Activated T-helper 1 cell treated with Interleukin-2 at 50 U/mL for 16 hours (primary cell): ENCODE data around the gene OPA3.

ENCODE experiments used
- DNase-seq: peaks from one replicate; pipeline ENCODE4 v3.0.0-alpha.2; 2020; ENCODE audit warnings: low read depth

OPA3 gene

DNA sequence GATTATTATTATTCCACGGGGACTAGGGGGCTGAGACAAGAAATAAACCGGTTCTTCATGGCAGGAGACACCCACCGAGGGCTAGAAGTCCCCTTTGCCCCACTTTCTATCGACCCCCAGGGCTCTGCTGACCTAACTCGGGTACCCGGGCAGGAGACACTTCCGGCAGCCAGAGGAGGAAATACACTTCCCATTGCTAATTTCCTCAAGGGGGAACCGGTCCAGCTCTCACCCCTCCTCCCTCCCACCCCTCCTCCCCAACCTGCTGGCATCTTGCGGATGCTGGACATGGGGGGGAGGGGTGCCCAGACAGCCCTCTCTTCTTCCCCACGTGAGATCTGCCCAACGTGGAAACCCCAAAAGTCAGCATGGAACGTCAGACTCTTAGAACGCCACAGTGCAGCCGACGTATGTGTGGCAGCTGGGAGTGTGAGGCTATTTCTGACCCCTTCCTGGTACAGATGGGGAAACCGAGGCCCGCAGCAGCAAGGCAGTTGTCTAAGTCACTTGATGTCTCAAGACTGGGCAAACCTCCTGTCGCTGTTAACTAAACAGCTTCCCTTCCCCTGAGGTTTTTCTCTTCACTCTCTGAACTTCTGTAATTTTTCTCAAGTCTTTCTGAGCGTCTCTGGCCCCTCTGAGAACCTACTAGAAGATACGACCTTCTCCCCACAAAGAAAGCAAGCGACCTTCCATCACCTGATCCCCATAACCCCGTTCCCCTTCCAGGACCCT is 13.8 kb upstream of the OPA3 start:
- DNase-seq = no peak

DNA sequence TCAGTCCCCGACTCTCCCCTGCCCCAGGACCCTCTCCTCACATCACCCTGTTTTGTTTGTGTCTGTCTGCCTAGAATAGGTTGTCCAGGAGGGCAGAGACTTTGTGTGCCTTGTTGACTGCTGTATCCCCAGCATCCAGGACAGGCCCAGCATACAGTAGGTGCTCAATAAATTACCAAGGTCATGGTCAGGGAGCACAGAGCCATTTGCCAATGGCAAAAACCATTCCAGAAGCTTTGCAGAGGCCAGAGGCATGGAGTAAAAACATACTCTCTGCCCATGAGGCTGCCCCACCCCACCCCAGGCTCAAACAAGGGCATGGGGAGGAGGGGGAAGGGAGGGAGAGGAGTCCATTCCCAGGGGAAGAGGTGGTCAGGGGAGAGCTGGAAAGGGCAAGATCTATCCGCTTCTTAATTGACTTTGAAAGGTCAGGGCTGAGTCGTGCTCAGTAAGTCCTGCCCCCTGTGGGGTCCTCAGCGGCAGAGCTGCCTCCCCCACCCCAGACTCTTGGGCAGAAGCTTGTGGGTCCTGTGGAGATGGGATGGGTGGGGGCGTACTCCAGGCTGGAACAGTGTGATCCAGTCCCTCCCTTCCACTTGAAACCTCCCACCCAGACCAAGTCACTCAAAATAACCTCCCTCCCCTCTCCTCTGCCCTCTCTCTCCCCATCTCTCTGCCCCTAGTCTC is 13.0 kb upstream of the OPA3 start:
- DNase-seq = no peak

DNA sequence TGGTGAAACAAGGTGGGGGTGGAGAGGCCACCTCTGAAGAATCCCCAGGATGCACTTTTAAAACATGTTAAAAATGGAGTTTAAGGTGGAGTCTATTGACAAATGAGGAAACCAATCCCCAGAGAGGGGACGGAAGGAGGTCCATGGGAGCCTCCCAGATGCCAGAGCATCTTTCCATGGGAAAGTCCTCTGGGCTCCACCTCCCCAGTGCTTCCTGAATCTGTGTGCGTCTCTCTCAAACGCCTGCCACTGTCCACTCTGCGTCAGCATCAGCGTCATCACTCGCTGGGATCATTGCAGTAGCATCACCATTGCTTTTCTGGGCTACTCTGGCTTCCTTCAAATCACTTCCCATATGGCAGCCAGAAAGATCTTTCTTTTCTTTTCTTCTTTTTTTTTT is 11.2 kb upstream of the OPA3 start:
- no peak for DNase-seq

DNA sequence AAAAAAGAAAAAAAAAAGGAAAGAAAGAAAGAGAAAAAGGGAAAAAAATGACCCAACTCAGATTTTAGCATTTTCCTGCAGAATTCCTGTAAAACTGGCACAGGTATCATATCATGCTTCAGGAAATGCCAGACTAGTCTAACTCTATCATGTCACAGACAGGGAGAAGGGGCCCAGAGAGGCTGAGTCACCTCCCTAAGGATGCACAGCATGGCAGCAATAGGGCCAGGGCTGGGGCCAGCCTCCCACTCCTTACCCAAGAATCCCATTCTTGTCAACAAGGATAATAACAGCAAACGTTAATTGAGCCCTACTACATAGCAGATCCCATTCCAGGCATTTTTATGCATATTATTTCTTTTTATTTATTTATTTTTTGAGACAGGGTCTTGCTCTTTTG is 8.9 kb upstream of the OPA3 start:
- DNase-seq = no peak

DNA sequence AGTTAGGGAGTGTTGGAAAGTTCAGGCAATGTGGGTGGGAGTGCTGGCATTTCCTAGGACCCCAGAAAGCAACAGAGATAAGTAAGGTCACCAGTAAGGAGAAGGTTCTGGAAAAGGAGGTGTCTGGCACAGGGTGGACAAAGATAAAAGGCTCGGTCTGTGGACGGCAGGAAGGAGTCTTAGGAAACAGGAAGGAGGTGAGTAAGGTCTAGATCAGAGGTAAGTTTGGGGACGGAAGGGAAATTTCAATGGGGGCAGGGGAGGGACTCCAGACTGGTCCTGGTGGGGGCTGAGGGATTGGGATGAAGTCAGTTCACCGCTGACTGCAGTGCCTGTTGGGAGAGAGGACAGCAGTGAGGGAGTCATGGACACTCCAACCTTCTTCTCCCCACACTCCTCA is 7.8 kb upstream of the OPA3 start:
- DNase-seq = no peak

DNA sequence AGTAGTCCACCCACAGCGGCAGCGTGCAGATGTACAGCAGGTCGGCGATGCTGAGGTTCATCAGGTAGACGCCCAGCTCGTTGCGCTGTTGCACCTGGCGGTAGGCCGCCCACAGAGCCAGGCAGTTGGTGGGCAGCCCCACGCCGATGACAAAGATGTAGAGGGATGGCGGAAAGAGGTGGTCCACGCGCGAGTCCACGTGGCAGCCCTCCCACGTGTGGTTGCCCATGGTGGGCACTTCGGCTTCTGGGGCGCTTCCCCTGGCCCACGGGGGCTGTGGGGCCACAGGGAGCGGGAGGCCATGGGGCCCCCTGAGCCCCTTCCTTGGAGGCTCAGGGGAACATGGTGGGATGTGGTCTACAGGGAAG is 7.0 kb upstream of the OPA3 start:
- DNase-seq = no peak

DNA sequence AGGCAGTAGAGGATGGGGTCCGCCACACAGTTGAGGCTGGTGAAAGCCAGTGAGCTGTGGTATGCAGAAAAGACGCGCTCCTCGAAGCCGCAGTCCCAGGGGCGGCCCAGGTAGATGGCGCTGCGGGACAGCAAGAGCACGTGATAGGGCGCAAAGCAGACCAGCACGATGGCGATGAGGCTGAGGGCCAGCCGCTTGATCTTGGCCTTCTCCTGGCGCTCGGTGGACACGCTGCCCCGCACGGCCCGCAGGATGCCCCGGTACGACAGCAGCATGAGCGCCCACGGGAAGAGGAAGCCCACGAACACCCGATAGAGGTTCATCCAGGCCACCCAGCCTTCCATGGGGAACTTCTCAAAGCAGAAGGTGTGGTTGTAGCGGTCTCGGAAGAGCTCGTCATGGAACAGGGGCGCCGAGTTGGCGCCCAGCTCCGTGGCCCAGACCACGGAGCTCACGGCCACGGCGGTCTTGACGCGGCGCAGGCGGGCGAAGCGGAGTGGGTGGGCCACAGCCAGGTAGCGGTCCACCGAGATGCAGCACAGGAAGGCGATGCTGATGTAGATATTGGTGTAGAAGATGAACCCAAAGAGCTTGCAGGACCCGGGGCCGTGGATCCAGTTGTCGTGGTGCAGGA is 6.5 kb upstream of the OPA3 start:
- DNase-seq = no peak

DNA sequence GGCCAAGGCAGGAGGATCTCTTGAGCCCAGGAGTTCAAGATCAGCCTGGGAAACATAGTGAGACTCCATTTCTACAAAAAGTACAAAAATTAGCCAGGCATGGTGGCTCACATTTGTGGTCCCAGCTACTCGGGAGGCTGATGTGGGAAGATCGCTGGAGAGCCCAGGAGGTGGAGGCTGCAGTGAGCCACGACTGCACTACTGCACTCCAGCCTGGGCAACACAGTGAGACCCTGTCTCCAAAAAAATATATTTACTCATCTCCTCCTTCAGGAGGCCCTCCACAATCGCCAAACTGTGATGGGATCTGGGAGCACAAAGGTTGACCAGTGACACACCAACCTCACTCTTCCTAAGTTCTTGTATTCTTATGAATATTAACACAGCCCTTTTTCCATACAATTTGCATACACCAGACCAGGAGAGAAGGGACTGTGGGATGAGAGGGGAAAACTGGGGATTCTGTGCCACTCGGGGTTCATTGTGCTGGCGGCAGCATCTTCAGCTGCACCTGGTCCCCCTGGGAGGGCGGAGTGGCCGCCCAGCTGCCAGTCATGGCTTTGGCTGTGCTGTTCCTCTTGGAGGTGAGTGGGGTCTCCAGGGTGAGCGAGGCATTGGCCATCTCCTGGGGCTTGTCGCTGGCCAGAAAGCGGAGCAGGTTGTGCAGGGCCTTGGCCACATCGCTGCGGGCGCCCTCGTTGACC is 5.8 kb upstream of the OPA3 start:
- no peak for DNase-seq

DNA sequence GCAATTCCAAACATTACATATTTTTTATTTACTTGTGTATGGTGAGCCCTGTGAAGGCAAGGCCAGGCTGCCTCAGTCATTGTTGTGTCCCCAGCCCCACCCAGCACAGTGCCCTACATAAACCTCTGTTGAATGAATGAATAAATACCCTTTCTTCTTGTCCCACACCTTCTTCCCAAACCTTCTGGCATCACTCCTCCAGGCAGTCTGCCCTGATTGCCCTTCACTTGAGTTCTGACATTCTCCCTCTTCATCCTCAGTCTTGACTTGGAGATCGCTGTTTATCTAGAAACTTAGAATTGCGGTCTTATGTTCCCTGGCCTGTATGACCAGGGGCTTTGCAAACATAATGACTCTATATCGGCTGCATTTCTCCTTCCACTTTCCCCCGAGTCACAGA is 5.2 kb upstream of the OPA3 start:
- DNase-seq = no peak

DNA sequence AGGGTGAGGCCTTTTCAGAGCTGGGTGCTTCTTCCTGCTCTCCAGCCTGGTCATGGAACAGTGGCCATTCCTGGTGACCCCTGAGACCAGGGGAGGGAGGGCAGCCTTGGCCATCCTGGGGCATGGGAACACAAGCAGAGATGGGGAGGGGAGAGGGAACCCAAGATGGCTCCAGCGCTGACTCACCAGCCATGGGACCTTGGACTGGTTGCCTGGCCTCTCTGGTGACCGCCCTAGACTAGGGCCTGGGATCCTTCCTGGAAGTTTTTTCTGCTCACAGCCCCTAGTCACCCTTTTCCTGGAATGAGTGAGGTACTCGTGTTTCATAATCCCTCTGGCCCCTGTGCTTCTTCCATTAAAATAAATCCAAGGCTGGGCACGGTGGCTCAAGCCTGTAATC is 3.3 kb upstream of the OPA3 start:
- DNase-seq = no peak

DNA sequence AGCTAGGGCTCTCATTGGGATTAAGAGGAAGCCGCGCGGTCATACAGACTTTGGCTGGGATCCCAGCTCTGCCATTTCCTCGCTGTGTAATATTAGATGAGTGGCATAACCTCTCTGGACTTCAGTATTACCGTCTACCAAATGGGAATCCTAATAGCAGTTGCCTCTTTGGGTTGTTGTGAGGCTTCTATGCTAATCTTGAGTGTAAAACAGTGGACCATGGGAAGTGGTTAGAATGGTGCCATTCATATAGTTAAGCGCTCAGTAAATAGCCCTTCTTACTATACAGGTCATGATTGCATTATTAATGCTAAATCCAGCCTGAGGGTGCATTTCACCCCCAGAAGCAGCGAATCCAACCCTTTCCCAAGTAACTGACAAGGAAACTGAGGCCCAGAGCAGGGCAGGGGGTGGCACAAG is 566 bp upstream of the OPA3 start:
- DNase-seq = no peak

DNA sequence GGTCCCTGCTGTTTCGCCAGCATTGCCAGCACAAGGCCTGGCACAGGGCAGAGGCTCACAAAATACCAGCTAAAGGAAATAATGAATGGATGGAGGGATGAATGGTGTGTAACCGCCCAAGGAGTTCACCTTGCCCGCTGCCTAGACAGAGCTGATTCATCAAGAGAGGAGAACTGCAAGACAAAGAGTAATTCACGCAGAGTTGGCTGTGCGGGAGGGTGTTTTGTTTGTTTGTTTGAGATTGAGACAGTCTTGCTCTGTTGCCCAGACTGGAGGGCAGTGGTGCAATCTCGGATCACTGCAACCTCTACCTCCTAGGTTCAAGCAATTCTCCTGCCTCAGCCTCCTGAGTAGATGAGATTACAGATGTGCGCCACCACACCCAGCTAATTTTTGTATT is 3.0 kb downstream of the OPA3 start:
- no peak for DNase-seq

DNA sequence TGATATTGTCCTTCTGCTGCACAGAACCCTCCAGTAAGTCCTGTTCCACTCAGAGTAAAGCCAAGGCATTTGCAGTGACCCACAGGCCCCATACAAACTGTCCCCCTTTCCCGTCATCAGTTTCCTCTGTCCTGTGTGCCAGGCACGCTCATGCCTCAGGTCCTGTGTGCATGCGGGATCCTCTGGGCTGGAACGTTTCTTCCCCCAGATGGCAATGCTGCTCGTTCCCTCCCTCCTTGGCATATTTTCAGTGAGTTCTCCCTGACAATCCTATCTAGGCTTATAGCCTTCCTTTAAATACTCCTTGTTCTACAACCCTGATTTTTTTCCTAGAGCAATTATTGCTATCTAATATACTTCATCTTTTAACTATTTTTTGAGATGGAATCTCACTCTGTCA is 5.7 kb downstream of the OPA3 start:
- no peak for DNase-seq

DNA sequence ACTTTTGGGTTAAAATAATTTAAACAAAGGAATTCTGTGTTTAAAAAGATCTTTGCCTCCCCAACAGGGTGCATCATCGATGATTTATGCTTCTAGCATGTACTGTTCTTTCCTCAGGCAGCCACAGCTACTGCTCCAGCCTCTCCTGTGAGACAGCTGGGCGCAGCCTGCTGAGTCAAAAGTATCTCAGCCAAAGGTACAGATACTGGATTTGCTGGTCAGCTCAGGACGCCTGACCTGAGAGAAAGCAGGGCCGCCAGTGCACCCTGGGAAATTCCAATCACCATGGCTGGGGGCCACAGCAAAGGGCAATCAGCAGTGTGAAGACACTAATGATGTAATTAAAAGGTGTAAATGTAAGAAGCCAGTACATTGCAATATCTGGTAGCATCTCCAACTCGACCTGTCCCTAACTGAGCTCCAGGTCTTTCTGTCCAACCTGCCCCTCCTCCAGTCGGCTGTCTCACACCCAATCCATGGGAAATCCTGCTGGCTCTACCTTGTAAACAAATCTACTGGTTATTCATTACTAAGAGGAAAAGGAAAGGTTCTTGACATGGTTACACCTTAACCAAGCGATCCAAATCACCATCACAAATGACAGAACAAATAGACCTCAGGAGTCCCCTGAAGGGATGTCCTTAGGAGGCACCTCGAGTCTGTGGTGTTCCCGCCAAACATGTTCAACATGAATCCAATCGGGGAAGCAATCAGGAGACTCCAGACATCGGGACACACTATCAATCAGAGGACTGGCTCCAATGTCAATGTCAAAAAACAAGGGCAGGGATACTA is 7.3 kb downstream of the OPA3 start:
- DNase-seq = no peak

DNA sequence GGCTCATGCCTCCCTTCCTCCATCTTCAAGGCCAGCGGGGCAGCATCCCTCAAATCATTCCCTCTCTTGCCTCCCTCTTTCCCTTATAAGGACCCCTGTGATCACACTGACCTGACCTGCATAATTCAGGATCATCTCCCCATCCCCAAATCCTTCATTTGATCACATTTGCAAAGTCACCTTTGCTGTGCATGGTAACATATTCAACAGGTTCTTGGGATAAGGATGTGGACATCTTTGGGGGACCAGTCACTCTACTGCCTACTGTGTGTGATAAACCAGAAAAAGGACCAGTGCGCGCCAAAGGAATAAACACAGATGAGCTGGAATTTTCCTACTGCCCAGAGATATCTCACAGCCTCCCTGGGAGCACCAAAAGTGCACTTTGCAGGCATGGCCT is 7.9 kb downstream of the OPA3 start:
- no peak for DNase-seq

DNA sequence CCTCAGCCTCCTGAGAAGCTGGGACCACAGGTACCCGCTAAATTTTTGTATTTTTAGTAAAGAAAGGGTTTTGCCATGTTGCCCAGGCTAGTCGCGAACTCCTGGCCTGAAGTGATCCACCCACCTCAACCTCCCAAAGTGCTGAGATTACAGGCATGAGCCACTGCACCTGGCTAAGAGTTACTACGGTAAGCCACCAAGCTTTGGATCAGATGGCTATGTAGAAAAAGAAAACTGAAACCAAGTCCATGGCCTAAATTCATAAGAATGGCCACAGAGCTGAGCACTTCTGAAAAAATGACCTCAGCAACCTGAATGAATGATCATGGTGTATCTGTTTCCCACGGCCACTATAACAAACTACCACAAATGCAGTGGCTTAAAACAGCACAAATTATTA is 9.4 kb downstream of the OPA3 start:
- no peak for DNase-seq

DNA sequence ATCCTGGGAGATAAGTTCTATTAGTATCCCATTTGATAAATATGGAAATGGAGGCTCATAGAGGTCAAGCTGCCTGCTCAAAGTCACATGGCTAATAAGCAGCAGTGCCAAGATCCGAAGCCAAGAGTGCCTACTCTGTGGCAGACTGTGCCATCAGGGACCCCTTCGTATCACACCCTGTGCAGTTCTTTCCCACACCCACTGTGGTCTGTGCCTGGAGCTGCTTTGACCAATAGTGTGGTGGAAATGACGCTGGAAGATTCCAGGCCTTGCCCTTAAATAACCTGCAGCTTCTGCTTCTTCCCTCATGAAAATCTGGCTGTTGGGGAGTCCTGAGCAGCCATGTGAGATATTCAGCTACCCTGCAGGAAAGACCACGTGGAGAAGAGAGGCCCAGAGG is 10.1 kb downstream of the OPA3 start:
- no peak for DNase-seq

DNA sequence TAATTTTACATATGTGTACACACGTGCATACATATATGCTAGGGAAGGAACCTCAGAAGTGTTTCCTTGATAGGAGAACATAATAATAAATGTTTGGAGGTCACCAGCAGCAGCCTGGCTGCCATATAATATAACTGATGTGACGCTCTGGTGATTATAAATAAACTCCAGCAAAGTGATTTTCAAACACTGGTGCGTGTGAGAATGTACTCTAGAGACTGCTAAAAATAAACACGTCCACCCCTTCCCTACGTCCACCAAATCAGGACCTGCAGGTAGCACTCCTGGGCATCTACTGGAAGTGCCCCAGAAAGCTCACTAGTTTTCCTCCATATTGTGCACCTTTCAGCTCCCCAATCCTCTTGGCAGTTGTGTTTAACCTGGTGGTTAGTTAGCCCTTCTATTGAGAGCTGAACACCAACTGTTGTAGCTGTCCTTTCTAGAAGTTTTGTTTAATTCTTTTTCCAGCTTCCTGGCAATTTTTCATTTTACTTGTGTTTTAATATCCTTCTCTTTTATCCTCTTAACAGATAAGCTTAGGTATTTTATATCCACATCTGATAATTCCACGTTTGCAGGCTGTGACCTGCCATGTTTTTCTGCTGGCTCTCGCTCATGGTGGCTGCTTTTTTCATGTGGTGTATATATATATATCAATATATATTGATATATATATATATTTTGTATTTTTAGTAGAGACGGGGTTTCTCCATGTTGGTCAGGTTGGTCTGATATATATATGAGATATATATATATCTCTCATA is 13.0 kb downstream of the OPA3 start:
- no peak for DNase-seq

DNA sequence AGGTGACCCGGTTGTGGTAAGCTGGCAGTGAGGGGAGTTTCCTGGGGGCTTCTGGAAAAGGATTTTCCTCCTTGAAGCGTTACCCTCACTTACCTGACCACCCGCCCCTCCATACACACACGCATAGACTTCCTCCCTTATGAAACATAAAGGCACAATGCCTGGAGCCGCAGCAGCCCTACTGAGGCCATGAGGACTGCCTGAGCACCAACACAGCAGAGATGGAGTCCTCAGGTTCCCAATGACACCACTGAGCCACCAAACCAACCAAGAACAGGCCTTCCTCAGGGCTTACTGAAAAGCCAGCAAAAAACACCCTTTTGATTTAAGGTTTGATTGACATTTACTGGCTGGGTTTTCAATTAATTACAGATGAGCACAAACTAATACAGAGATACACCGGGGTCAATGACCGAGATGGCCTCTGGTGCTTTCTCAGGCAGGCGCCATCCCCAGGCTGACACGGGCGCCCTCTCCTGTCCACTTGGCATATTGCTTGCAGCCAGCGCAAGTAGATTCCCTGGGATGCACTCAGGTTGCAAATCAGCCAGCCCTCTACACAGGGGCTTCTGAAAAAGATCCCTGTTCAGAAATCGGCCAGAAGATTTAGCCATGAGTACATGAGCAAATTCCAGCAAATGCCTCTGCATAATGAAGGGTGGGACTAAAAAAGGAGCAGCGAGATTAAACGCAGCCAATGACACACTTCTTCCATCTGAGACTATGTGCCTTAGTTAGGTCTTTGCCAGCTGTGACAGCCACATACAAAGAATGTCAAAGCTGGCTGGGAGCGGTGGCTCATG is 14.8 kb downstream of the OPA3 start:
- peak; percentile 30 for DNase-seq

DNA sequence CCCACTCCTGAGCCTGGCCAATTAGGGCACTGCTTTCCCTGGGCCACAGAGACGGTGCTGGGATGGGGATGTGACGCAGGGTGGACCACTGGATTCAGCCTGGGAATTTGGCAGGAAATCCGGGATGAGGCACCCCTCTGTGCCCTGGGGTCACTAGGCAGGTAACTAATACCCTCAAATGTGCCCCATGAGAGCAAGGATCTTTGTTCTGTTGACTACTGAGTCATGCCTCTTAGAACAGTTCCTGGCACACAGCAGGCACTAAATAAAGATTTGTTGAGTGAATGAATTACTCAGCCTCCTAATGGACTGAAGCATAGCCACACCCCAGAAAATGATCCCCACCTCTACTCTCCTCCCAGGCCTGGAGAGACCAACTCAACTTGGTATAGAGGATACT is 15.9 kb downstream of the OPA3 start:
- DNase-seq = no peak

DNA sequence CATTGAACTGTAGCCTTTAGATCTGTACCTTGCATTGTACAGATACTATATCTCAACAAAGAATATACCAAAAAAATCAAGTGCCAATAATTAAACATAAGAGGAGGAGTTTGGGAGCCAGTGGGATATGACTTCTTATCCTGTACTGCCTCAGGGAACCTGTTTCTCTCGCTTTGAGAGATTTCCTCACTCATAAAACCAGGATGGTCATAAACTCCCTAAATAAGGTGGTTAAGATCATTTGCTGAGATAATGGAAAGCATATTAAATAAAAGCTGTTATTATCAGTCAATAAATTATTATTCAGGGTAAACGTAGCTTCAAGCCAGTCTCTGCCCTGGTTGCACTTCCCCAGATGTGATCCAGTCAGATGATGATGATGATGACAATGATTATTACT is 17.0 kb downstream of the OPA3 start:
- no peak for DNase-seq
